Endothelial cell of umbilical vein (primary cell): ENCODE measurements around the gene LTBP1. TPM values are rescaled to one million over a fixed set of nuclear protein-coding genes. Genes with fewer than 3 reads are reported as not detected.

Source experiments
- BruUV-seq: library from RNA; stranded (reverse); fragments of 400-500 nt; replicated peaks from 2 replicates; lab custom pipeline; 2021; lab: Mats Ljungman, UMichigan
- CTCF ChIA-PET: fragments of 300-600, 350-600 bp; sonication (Branson Sonifier 250); formaldehyde crosslinking; loops from one replicate; lab custom pipeline; 2021; ENCODE audit warnings: antibody characterized with exemption, inconsistent platforms; lab: Charles Lee
- POLR2A ChIA-PET: fragments of 300-600, 350-600 bp; sonication (Branson Sonifier 250); formaldehyde crosslinking; loops from one replicate; lab custom pipeline; 2021; ENCODE audit warnings: antibody characterized with exemption, inconsistent platforms; lab: Charles Lee
- DNase-seq: peaks from one replicate; pipeline ENCODE4 v3.0.0-alpha.2; 2011; ENCODE audit warnings: low read depth, low spot score
- FAIRE-seq: peaks from 2 replicates; lab custom pipeline; 2011; peaks lifted over from hg19 to GRCh38; lab: Jason Lieb, UNC
- H2AFZ ChIP-seq: 2 replicates; pipeline ENCODE4 v1.6.0; 2012; ENCODE audit warnings: low read depth, low read length, control low read depth, inconsistent platforms
- H3K27ac ChIP-seq: 2 replicates; pipeline ENCODE4 v1.5.1; 2011; ENCODE audit warnings: low read depth, mild to moderate bottlenecking, control low read depth, low read length, moderate library complexity; ENCODE audit not compliant: insufficient read depth
- H3K27me3 ChIP-seq, 2 experiments: 2 replicates each; pipeline versions ENCODE4 v1.6.0 to v1.6.1; 2011; ENCODE audit warnings: low read length in 2 of 2, mixed read lengths in 1 of 2; ENCODE audit not compliant: control insufficient read depth in 2 of 2, insufficient read depth in 2 of 2
- H3K36me3 ChIP-seq, 2 experiments: 2 replicates in 1 of 2; 3 replicates in 1 of 2; pipeline ENCODE4 v1.5.1; 2011; ENCODE audit warnings: low read length in 2 of 2, mild to moderate bottlenecking in 1 of 2, moderate library complexity in 1 of 2; ENCODE audit not compliant: control insufficient read depth in 2 of 2, insufficient read depth in 2 of 2; ENCODE audit errors: extremely low read depth in 1 of 2
- H3K4me1 ChIP-seq: 3 replicates; pipeline ENCODE4 v1.5.1; 2011; ENCODE audit warnings: mild to moderate bottlenecking, low read length; ENCODE audit not compliant: control insufficient read depth, insufficient read depth; ENCODE audit errors: extremely low read depth
- H3K4me2 ChIP-seq: 2 replicates; pipeline ENCODE4 v1.6.1; 2011; ENCODE audit warnings: low read length, control low read depth, mixed read lengths; ENCODE audit not compliant: insufficient read depth
- H3K4me3 ChIP-seq, 3 experiments: fragments of 200-600 bp in 1 of 3; sonication (generic), shearing (Covaris generic) in 1 of 3; replicated peaks in 1 of 3; 2 replicates each; pipeline ENCODE4 v1.5.1; 2011 to 2016; ENCODE audit warnings: control low read depth in 3 of 3, low read length in 3 of 3, mild to moderate bottlenecking in 2 of 3, inconsistent platforms in 1 of 3, low read depth in 1 of 3, moderate library complexity in 1 of 3; ENCODE audit not compliant: insufficient read depth in 1 of 3
- H3K79me2 ChIP-seq: 2 replicates; pipeline ENCODE4 v1.6.0; 2012; ENCODE audit warnings: low read length, inconsistent platforms; ENCODE audit not compliant: control insufficient read depth, insufficient read depth
- H3K9ac ChIP-seq: replicated peaks from 2 replicates; pipeline ENCODE3; 2011; ENCODE audit warnings: low read length, control low read depth; ENCODE audit not compliant: insufficient read depth; ENCODE audit errors: extremely low read depth
- H3K9me1 ChIP-seq: replicated peaks from 3 replicates; pipeline ENCODE4 v1.6.0; 2011; ENCODE audit warnings: mild to moderate bottlenecking, low read length; ENCODE audit not compliant: control insufficient read depth, insufficient read depth; ENCODE audit errors: extremely low read depth
- H3K9me3 ChIP-seq: replicated peaks from 2 replicates; pipeline ENCODE4 v1.5.1; 2012; ENCODE audit warnings: low read length, inconsistent platforms; ENCODE audit not compliant: control insufficient read depth, insufficient read depth
- H4K20me1 ChIP-seq: replicated peaks from 2 replicates; pipeline ENCODE3; 2011; ENCODE audit warnings: mild to moderate bottlenecking, low read length; ENCODE audit not compliant: control insufficient read depth, insufficient read depth; ENCODE audit errors: extremely low read depth
- CTCF ChIP-seq, 2 donors: IDR thresholded peaks; 1 replicate in 1 of 2; 2 replicates in 1 of 2; pipeline ENCODE4 v1.5.1; 2011; ENCODE audit warnings: low read length in 2 of 2, mild to moderate bottlenecking in 2 of 2, moderate library complexity in 2 of 2, control low read depth in 1 of 2, inconsistent platforms in 1 of 2, low read depth in 1 of 2; ENCODE audit not compliant: insufficient read depth in 1 of 2; ENCODE audit errors: extremely low read depth in 1 of 2
- EZH2 ChIP-seq: IDR thresholded peaks from 2 replicates; pipeline ENCODE4 v1.6.1; 2012; ENCODE audit warnings: borderline replicate concordance, low read depth, mild to moderate bottlenecking, moderate library complexity, low read length, inconsistent platforms; ENCODE audit not compliant: severe bottlenecking
- FOS ChIP-seq: IDR thresholded peaks from 2 replicates; pipeline ENCODE4 v1.6.1; 2011; ENCODE audit warnings: mild to moderate bottlenecking, low read length, moderate library complexity, borderline replicate concordance; ENCODE audit not compliant: insufficient read depth
- GATA2 ChIP-seq: IDR thresholded peaks from 2 replicates; pipeline ENCODE4 v1.7.0; 2011; ENCODE audit warnings: low read depth, mild to moderate bottlenecking, moderate library complexity, mixed read lengths, low read length; ENCODE audit not compliant: insufficient read length, insufficient read depth
- JUN ChIP-seq: IDR thresholded peaks from 2 replicates; pipeline ENCODE4 v1.6.1; 2011; ENCODE audit warnings: borderline replicate concordance, low read depth; ENCODE audit not compliant: insufficient read length, insufficient read depth
- MAX ChIP-seq: IDR thresholded peaks from 2 replicates; pipeline ENCODE4 v1.6.1; 2011; ENCODE audit not compliant: insufficient read depth, insufficient read length
- MYC ChIP-seq: IDR thresholded peaks from one replicate; pipeline ENCODE4 v1.6.1; 2011; ENCODE audit warnings: mild to moderate bottlenecking, low read depth, low read length
- POLR2A ChIP-seq: IDR thresholded peaks from 2 replicates; pipeline ENCODE4 v1.6.1; 2012; ENCODE audit warnings: low read depth, mild to moderate bottlenecking, control low read depth, low read length
- POLR2AphosphoS5 ChIP-seq: IDR thresholded peaks from 2 replicates; pipeline ENCODE4 v1.6.1; 2012; ENCODE audit warnings: low read depth, mild to moderate bottlenecking, control low read depth, low read length, moderate library complexity; ENCODE audit not compliant: insufficient read depth
- dilution Hi-C: fragments of 300-500 bp; cut with MboI; formaldehyde crosslinking; loops from one replicate; pipeline ENCODE4 v1.15.0; 2019; ENCODE audit warnings: low sequenced_read_pairs; ENCODE audit not compliant: extremely low pct_ligation_motif_present
- intact Hi-C: fragments of 100-400 bp; cut with micrococcal nuclease; formaldehyde crosslinking; loops from one replicate; pipeline ENCODE4 v1.10.0; 2022
- polyA plus RNA-seq, 4 experiments: library from polyadenylated mRNA; depleted of rRNA in 3 of 4; stranded (reverse) in 3 of 4; unstranded in 1 of 4; fragments of >200 nt; gene quantifications; 2 replicates each; pipeline versions ENCODE4 v1.2.1 to v1.2.3, GENCODE V29; 2011 to 2012; ENCODE audit warnings: missing spikeins in 1 of 4
- total RNA-seq: library from RNA; stranded (reverse); gene quantifications from 2 replicates; pipeline ENCODE4 v1.2.3, GENCODE V29; 2021

The LTBP1 gene
- total and polyA plus RNA-seq, 2 donors (not counting 3 experiments of a cell fraction or from before 2014, with no cell fraction given), result 57.4 to 68.2 TPM

- intact Hi-C loops (no loop called here), dilution Hi-C loops (no loop called here)
- Histone ChIP-seq H3K4me1 (peaks cover 4% of the 10 kb centered on the region), H3K9me3 (no peaks in the 10 kb centered on the region), H3K79me2 (no peaks in the 10 kb centered on the region), H3K4me2 (no peak overlapping the region), H3K27me3 (no peaks in the 10 kb centered on the region), H3K4me3 (no peak overlapping the region), H3K27ac (no peak overlapping the region), H2AFZ (no peak overlapping the region), H3K9ac (no peak overlapping the region), H3K36me3 (no peaks in the 10 kb centered on the region), H4K20me1 (no peaks in the 10 kb centered on the region), H3K9me1 (no peaks in the 10 kb centered on the region)
- ChIA-PET CTCF (no interaction called here), POLR2A (no interaction called here)
- FAIRE-seq (no peak), DNase-seq (no peak)
- BruUV-seq, result no TSS peak
- TF ChIP-seq CTCF (IDR thresholded peaks at IDR 0.05; ENCODE audit: extremely low read depth in 1 of 2, insufficient read depth in 1 of 2, low read depth in 1 of 2, low read length in 2 of 2) (no peak), MYC (no peak), MAX (no peak), EZH2 (no peak), POLR2AphosphoS5 (no peak), GATA2 (no peak), FOS (no peak), POLR2A (no peak), JUN (no peak)
Observed at GRCh38 chr2:33153008-33153407, 206.3 kb downstream of the LTBP1 start.
